Left lung (tissue), 10 donors: ENCODE data around the gene TENM3. TPM values are rescaled to one million over a fixed set of nuclear protein-coding genes. Genes with fewer than 3 reads are reported as not detected.

ENCODE experiments used
- ATAC-seq: fragments of 200-7000 bp; cut with Tn5 transposase; one replicate; pipeline ENCODE4 v1.9.1; 2020; ENCODE audit warnings: moderate library complexity
- DNase-seq, 4 donors: peaks; one replicate each; pipeline ENCODE4 v3.0.0-alpha.2; 2013 to 2020
- H3K27ac ChIP-seq, 2 donors: fragments of 200-600 bp; sonication (generic) in 1 of 2; one replicate each; pipeline versions ENCODE4 v1.5.0 to v1.8.0; 2020 to 2021
- H3K27me3 ChIP-seq, 2 donors: fragments of 200-600 bp; sonication (generic) in 1 of 2; one replicate each; pipeline versions ENCODE4 v1.5.0 to v1.8.0; 2020 to 2021
- H3K36me3 ChIP-seq, 2 donors: fragments of 200-600 bp; sonication (generic) in 1 of 2; one replicate each; pipeline versions ENCODE4 v1.5.0 to v1.8.0; 2020 to 2021
- H3K4me1 ChIP-seq, 2 donors: fragments of 200-600 bp; one replicate each; pipeline ENCODE4 v1.8.0; 2021
- H3K4me3 ChIP-seq, 2 donors: fragments of 200-600 bp; sonication (generic) in 1 of 2; one replicate each; pipeline versions ENCODE4 v1.5.0 to v1.8.0; 2020 to 2021; ENCODE audit warnings: mild to moderate bottlenecking in 1 of 2
- H3K9me3 ChIP-seq, 2 donors: fragments of 200-600 bp; sonication (generic) in 1 of 2; one replicate each; pipeline versions ENCODE4 v1.5.0 to v1.8.0; 2020 to 2021
- CTCF ChIP-seq, 2 donors: fragments of 200-600 bp; sonication (generic) in 1 of 2; IDR thresholded peaks; one replicate each; pipeline versions ENCODE4 v1.5.0 to v1.8.0; 2021; ENCODE audit warnings: antibody characterized with exemption in 2 of 2
- intact Hi-C, 2 donors: fragments of 100-400 bp; cut with DNase I; formaldehyde crosslinking; loops; one replicate each; pipeline versions ENCODE4 v1.11.2 to v1.14.2; 2022
- polyA plus RNA-seq, 6 donors: library from polyadenylated mRNA; unstranded; fragments of 120-200 nt; gene quantifications; one replicate each; pipeline ENCODE4 v1.2.1, GENCODE V29; 2013; ENCODE audit not compliant: insufficient read length in 6 of 6
- total RNA-seq, 2 donors: library from RNA; stranded (reverse); fragmentation: NEBNext Ultra II Directional; extraction: Animal tissue kit (Norgen Biotek cat#: 25700); gene quantifications; one replicate each; pipeline ENCODE4 v1.2.1, GENCODE V29; 2021
- donor health status: DM: no; HTN: yes; CAD: no.
- donor health status: DM: no; HTN: no; CAD: no.

Gene TENM3
- total and polyA plus RNA-seq, 8 donors = 2.2 to 5.6 (median 3.1) TPM

- no peak for TF ChIP-seq CTCF (IDR thresholded peaks at IDR 0.05)
- intact Hi-C loops = no loop called here
- no peaks in the 10 kb centered on the region for H3K4me1 ChIP-seq
- H3K27ac ChIP-seq = no peak overlapping the region
- no peaks in the 10 kb centered on the region for H3K9me3 ChIP-seq
- ATAC-seq (peak; percentile 50), DNase-seq (peak in 1 of 4 donors; percentile 16)
- H3K27me3 ChIP-seq = no peaks in the 10 kb centered on the region
- H3K36me3 ChIP-seq = no peaks in the 10 kb centered on the region
- H3K4me3 ChIP-seq = no peak overlapping the region
These were observed 33.3 kb downstream of the TENM3 start for GRCh38 chr4:182276210-182277109.

DNA sequence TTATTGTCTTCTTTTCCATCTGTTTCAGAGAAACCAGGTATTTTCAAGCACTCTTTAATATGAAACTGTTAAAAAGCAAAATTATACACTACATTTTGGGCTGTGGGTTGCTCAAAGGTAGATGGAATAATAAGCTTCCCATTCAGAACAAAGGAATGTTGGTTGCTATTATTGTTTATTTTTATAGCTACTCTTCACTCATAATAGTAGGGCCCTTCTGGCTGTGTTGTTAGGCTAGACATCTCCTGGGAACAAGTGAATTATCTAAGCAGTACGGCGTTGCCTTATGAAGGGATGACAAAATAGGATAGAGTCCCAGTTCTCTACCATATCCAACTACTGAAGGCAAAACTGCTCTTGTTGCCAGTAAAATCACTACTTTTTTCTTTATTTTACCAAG lies 34.2 kb downstream of the TENM3 start:
- Histone ChIP-seq H3K9me3 (no peaks in the 10 kb centered on the region), H3K27me3 (no peaks in the 10 kb centered on the region), H3K4me1 (no peaks in the 10 kb centered on the region), H3K27ac (no peak overlapping the region), H3K36me3 (no peaks in the 10 kb centered on the region), H3K4me3 (no peak overlapping the region)
- intact Hi-C loops = no loop called here
- no peak for DNase-seq
- no peak for TF ChIP-seq CTCF (IDR thresholded peaks at IDR 0.05)
- no peak for ATAC-seq

GRCh38 chr4:182278729-182279128 lies 35.5 kb downstream of the TENM3 start:
- Histone ChIP-seq H3K27me3 (no peaks in the 10 kb centered on the region), H3K4me3 (no peak overlapping the region), H3K27ac (no peak overlapping the region), H3K36me3 (no peaks in the 10 kb centered on the region), H3K9me3 (no peaks in the 10 kb centered on the region), H3K4me1 (no peaks in the 10 kb centered on the region)
- TF ChIP-seq CTCF (IDR thresholded peaks at IDR 0.05) = no peak
- intact Hi-C loops = no loop called here
- ATAC-seq (no peak), DNase-seq (no peak)

GRCh38 chr4:182280436-182281111 lies 37.4 kb downstream of the TENM3 start:
- ATAC-seq (no peak), DNase-seq (no peak)
- H3K4me1 ChIP-seq = no peaks in the 10 kb centered on the region
- intact Hi-C loops = no loop called here
- TF ChIP-seq CTCF (IDR thresholded peaks at IDR 0.05) = no peak
- H3K27me3 ChIP-seq = no peaks in the 10 kb centered on the region
- H3K36me3 ChIP-seq = no peaks in the 10 kb centered on the region
- no peaks in the 10 kb centered on the region for H3K9me3 ChIP-seq
- H3K4me3 ChIP-seq = no peak overlapping the region
- H3K27ac ChIP-seq = no peak overlapping the region

- no peak for TF ChIP-seq CTCF (IDR thresholded peaks at IDR 0.05)
- ATAC-seq (no peak), DNase-seq (no peak)
- intact Hi-C loops = no loop called here
- Histone ChIP-seq H3K27me3 (no peaks in the 10 kb centered on the region), H3K4me3 (no peak overlapping the region), H3K27ac (no peak overlapping the region), H3K36me3 (no peaks in the 10 kb centered on the region), H3K4me1 (no peaks in the 10 kb centered on the region), H3K9me3 (no peaks in the 10 kb centered on the region)
These were observed 42.8 kb downstream of the TENM3 start for GRCh38 chr4:182286035-182286434.
